HEK293T (cell line): ENCODE measurements around the gene CLEC4F.

Experiments used
- FOXA1 ChIP-seq: fragments of 450-650 bp; IDR thresholded peaks from 2 replicates; pipeline ENCODE4 v1.6.1; 2016; ENCODE audit warnings: mild to moderate bottlenecking
- SP1 ChIP-seq: fragments of 450-650 bp; IDR thresholded peaks from 2 replicates; pipeline ENCODE4 v1.6.1; 2017
- SUZ12 ChIP-seq: fragments of 450-650 bp; IDR thresholded peaks from 2 replicates; pipeline ENCODE4 v1.6.1; 2016; ENCODE audit warnings: mild to moderate bottlenecking

GRCh38 chr2:70829916-70830315 is 9.5 kb upstream of the CLEC4F start:
- TF ChIP-seq SP1 (no peak), FOXA1 (no peak), SUZ12 (no peak)
